ENCODE data around the gene FXYD6. TPM values are rescaled to one million over a fixed set of nuclear protein-coding genes. Genes with fewer than 3 reads are reported as not detected.

Gene FXYD6
- total RNA-seq, 1 donor from 2014 or later, result 0.20 TPM

DNA sequence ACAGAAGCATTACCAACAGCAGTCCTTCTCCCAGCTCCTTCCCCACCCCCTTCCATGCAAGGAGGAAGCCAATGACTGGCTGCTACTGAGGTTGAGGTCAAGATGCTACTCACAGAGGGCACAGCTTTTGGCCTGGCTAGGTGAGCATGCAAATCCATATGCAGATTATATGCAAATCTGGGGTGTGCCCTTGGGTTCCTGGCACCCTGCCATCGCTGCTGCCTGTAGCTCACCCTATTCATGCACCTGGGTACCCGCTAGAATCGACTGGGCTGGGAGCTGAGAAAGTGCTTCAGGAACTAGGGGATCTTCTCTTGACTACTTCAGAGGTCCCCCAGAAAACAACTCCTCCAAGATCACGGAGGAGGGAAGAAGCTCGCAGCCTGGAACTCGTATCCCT lies 83.5 kb downstream of the FXYD6 start:
- DNase-seq (ENCODE audit: low read depth), result no peak

- no peak for DNase-seq (ENCODE audit: low read depth)
Observed at GRCh38 chr11:117792241-117792640, 84.2 kb downstream of the FXYD6 start.

GRCh38 chr11:117790279-117790678 lies 86.2 kb downstream of the FXYD6 start:
- no peak for DNase-seq (ENCODE audit: low read depth)

DNA sequence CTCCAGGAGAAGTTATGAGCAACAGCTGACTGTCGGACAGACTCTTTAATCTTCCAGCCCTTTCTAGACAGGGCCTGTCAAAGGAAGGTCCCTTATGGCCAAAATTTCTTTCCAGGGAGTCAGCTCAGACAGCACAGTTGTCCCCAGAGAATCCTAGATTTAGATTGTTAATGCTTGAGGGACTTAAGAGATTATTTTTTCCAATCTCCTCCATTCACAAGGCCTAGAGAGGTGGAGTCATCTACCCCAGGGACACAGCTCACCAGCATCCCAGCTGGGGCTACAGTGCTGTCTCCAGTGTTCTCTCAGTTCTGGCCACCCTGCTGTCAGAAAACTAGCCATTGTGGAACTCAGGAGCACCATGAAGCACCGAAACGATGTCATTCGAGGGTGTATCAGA lies 87.2 kb downstream of the FXYD6 start:
- no peak for DNase-seq (ENCODE audit: low read depth)

Other genes starting within 250 kb of the FXYD6 start
- gene DSCAML1, start 79.4 kb downstream of the FXYD6 start, total RNA-seq, result 10.1 and 10.2 TPM in 2 replicates
- gene FXYD2, start 51.9 kb downstream of the FXYD6 start, total RNA-seq, result 361 and 706 TPM in 2 replicates
- 0.17 TPM in 1 of 2 replicates, not detected in the other for gene TMPRSS13, start 52.7 kb upstream of the FXYD6 start, total RNA-seq
- gene IL10RA, start 109.7 kb upstream of the FXYD6 start, total RNA-seq, result 0.52 and 0.60 TPM in 2 replicates
- 2.4 and 29.2 TPM in 2 replicates for gene TMPRSS4, start 200.4 kb upstream of the FXYD6 start, total RNA-seq
- gene SMIM35, start 210.3 kb upstream of the FXYD6 start, total RNA-seq, result not detected in 2 replicates

Data from renal cortical epithelial cell (primary cell).